ENCODE data around the gene PRR5L.

PRR5L gene

DNA sequence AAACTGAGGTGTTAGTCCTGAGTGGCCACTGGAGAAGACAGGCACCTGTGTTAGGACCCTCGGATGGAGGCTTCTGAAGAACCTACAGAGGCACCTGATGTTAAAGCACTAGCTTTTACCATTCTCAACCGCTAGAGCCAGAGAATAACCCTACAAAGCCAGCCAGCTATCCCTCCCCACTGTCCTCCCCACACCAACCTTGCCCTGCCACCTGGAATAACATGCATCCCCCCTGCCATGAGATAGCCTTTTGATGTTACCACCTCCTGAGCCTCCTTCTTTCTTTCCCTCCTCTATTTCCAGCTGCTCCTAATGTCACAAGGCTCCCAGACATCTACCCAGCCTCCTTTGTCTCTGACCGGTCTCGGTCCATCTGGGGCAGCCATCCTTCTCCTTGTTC, 35.0 kb upstream of the PRR5L start:
- no peaks in the 10 kb centered on the region for H3K79me2 ChIP-seq (ENCODE audit: control insufficient read depth, low read length)
- no peaks in the 10 kb centered on the region for H3K4me1 ChIP-seq (ENCODE audit: control insufficient read depth, low read length)
- H4K20me1 ChIP-seq (ENCODE audit: control insufficient read depth, insufficient read depth, low read depth, low read length) = no peaks in the 10 kb centered on the region
- no peaks in the 10 kb centered on the region for H3K36me3 ChIP-seq (ENCODE audit: control insufficient read depth, low read length)
- H3K4me3 ChIP-seq (ENCODE audit: low read length) = no peak overlapping the region
- H3K27ac ChIP-seq (ENCODE audit: low read depth, low read length) = no peak overlapping the region
- H3F3A ChIP-seq (ENCODE audit: control insufficient read depth, insufficient read depth) = no peaks in the 10 kb centered on the region
- no peaks in the 10 kb centered on the region for H3K9me3 ChIP-seq (ENCODE audit: control insufficient read depth, insufficient read depth, low read length)
- H3K27me3 ChIP-seq (ENCODE audit: control insufficient read depth, low read length) = no peaks in the 10 kb centered on the region
- no peak overlapping the region for H3K4me2 ChIP-seq (ENCODE audit: low read length)
- H3K9me2 ChIP-seq (replicated peaks; ENCODE audit: control insufficient read depth, low read length) = no peaks in the 10 kb centered on the region
- no peak for TF ChIP-seq EZH2phosphoT487 (IDR thresholded peaks at IDR 0.05; ENCODE audit: borderline replicate concordance, low read length)
- TF ChIP-seq, protein P1, sequence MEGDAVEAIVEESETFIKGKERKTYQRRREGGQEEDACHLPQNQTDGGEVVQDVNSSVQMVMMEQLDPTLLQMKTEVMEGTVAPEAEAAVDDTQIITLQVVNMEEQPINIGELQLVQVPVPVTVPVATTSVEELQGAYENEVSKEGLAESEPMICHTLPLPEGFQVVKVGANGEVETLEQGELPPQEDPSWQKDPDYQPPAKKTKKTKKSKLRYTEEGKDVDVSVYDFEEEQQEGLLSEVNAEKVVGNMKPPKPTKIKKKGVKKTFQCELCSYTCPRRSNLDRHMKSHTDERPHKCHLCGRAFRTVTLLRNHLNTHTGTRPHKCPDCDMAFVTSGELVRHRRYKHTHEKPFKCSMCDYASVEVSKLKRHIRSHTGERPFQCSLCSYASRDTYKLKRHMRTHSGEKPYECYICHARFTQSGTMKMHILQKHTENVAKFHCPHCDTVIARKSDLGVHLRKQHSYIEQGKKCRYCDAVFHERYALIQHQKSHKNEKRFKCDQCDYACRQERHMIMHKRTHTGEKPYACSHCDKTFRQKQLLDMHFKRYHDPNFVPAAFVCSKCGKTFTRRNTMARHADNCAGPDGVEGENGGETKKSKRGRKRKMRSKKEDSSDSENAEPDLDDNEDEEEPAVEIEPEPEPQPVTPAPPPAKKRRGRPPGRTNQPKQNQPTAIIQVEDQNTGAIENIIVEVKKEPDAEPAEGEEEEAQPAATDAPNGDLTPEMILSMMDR (IDR thresholded peaks at IDR 0.05; ENCODE audit: low read depth, low read length, poor library complexity, severe bottlenecking) = no peak

DNA sequence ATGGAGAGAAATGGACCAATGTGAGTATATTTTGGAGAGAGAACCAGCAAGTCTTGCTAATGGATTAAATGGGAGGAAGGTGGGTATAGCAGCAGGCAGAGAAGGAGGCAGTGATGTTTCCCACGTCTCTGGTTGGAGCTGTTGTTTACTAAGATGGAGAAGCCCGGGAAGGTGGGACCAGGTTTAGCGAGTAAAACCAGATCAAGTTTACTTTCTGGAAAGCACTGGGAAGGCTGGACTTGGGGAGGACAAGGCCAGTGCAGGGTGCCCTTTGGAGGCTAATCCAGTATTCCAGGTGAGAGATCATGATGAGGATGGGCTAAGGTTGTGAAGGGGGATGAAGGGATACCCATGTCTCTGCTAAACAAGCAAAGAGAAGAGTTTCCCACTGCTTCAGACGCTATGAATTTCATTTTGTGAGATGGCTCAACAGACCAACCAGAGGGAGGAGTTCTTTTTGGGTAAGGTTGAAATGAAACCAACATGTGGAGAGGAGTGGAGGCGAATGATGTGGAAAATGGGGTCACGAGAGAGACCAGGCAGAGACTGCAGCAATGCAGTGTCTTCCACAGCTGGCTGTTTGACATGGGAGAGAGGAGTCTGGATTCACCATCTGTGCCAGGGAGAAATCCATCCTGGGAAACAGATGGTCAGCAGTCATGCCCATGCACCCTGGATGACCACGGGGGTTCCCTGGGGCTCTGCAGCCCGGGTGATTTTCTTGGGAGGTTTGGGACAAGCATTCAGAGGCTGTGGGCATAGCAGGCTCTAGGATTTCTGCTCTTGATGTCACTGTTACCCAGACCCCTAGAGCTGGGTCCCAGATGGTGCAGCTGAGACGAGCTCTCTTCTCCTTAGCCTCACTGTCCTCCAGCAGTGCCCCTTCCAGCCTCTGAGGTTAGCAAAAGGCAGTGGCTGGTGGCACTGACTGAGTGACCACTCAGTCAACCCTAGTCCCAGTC, 31.8 kb upstream of the PRR5L start:
- no peak overlapping the region for H3K4me2 ChIP-seq (ENCODE audit: low read length)
- H3K9me2 ChIP-seq (replicated peaks; ENCODE audit: control insufficient read depth, low read length) = no peaks in the 10 kb centered on the region
- H3K36me3 ChIP-seq (ENCODE audit: control insufficient read depth, low read length) = no peaks in the 10 kb centered on the region
- TF ChIP-seq, protein P1 (IDR thresholded peaks at IDR 0.05; ENCODE audit: low read depth, low read length, poor library complexity, severe bottlenecking) = no peak
- TF ChIP-seq EZH2phosphoT487 (IDR thresholded peaks at IDR 0.05; ENCODE audit: borderline replicate concordance, low read length) = no peak
- H4K20me1 ChIP-seq (ENCODE audit: control insufficient read depth, insufficient read depth, low read depth, low read length) = no peaks in the 10 kb centered on the region
- no peaks in the 10 kb centered on the region for H3F3A ChIP-seq (ENCODE audit: control insufficient read depth, insufficient read depth)
- H3K79me2 ChIP-seq (ENCODE audit: control insufficient read depth, low read length) = no peaks in the 10 kb centered on the region
- no peak overlapping the region for H3K27ac ChIP-seq (ENCODE audit: low read depth, low read length)
- H3K27me3 ChIP-seq (ENCODE audit: control insufficient read depth, low read length) = no peaks in the 10 kb centered on the region
- H3K4me1 ChIP-seq (ENCODE audit: control insufficient read depth, low read length) = no peaks in the 10 kb centered on the region
- no peak overlapping the region for H3K4me3 ChIP-seq (ENCODE audit: low read length)
- H3K9me3 ChIP-seq (ENCODE audit: control insufficient read depth, insufficient read depth, low read length) = no peaks in the 10 kb centered on the region

DNA sequence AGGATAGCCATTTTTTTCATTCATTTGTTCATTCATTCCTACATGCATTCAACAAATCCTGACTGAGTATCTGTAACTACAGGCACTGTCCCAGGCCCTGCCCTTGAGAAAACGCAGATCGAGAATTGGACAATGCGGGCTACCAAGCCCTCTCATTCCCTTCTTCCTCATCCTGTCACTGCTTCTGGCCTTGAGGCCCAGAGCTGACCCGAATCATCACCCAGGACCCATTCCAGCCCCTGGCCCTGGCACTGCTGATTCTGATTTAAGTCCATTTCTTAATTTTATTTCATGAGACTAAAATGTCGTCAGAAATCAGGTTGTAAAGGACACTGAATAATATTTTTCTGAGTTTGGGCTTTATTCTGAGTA, 31.1 kb upstream of the PRR5L start:
- TF ChIP-seq, protein P1 (IDR thresholded peaks at IDR 0.05; ENCODE audit: low read depth, low read length, poor library complexity, severe bottlenecking) = no peak
- no peak for TF ChIP-seq EZH2phosphoT487 (IDR thresholded peaks at IDR 0.05; ENCODE audit: borderline replicate concordance, low read length)
- no peak overlapping the region for H3K27ac ChIP-seq (ENCODE audit: low read depth, low read length)
- no peaks in the 10 kb centered on the region for H4K20me1 ChIP-seq (ENCODE audit: control insufficient read depth, insufficient read depth, low read depth, low read length)
- H3K9me2 ChIP-seq (replicated peaks; ENCODE audit: control insufficient read depth, low read length) = no peaks in the 10 kb centered on the region
- H3K27me3 ChIP-seq (ENCODE audit: control insufficient read depth, low read length) = no peaks in the 10 kb centered on the region
- no peaks in the 10 kb centered on the region for H3K9me3 ChIP-seq (ENCODE audit: control insufficient read depth, insufficient read depth, low read length)
- no peak overlapping the region for H3K4me2 ChIP-seq (ENCODE audit: low read length)
- H3F3A ChIP-seq (ENCODE audit: control insufficient read depth, insufficient read depth) = no peaks in the 10 kb centered on the region
- H3K36me3 ChIP-seq (ENCODE audit: control insufficient read depth, low read length) = no peaks in the 10 kb centered on the region
- no peaks in the 10 kb centered on the region for H3K4me1 ChIP-seq (ENCODE audit: control insufficient read depth, low read length)
- H3K4me3 ChIP-seq (ENCODE audit: low read length) = no peak overlapping the region
- H3K79me2 ChIP-seq (ENCODE audit: control insufficient read depth, low read length) = no peaks in the 10 kb centered on the region
